GM19438 (cell line): ENCODE measurements around the gene IFT22.
"Not testable (repeated sequence)": the region's sequence is repeated elsewhere in the genome, so short reads cannot be mapped to it uniquely, and the experiment has no call there.

ENCODE experiments used
- ATAC-seq: cut with Tn5 transposase; IDR thresholded peaks from one replicate; pipeline ENCODE4 v1.9.1; 2021; ENCODE audit warnings: low read depth; ENCODE audit not compliant: unreplicated experiment

Gene IFT22

GRCh38 chr7:101285171-101285570 is 36.4 kb downstream of the IFT22 start:
- no peak for ATAC-seq

GRCh38 chr7:101280912-101281311 is 40.7 kb downstream of the IFT22 start:
- not testable (repeated sequence) for ATAC-seq

- no peak for ATAC-seq
Measured at GRCh38 chr7:101278461-101279292, 42.9 kb downstream of the IFT22 start.

- ATAC-seq, result no peak
Measured at GRCh38 chr7:101277155-101277554, 44.5 kb downstream of the IFT22 start.

GRCh38 chr7:101273206-101273605 is 48.4 kb downstream of the IFT22 start:
- ATAC-seq, result no peak

GRCh38 chr7:101271021-101271420 is 50.6 kb downstream of the IFT22 start:
- no peak for ATAC-seq

- no peak for ATAC-seq
Measured at GRCh38 chr7:101269664-101270063, 51.9 kb downstream of the IFT22 start.

- ATAC-seq, result no peak
Measured at GRCh38 chr7:101265622-101266516, 55.7 kb downstream of the IFT22 start.

- ATAC-seq, result not testable (repeated sequence)
Measured at GRCh38 chr7:101264102-101264706, 57.4 kb downstream of the IFT22 start.
